Smooth muscle cell (in vitro differentiated cells): ENCODE results near the gene SMTN. TPM values are rescaled to one million over a fixed set of nuclear protein-coding genes. Genes with fewer than 3 reads are reported as not detected.

Experiments
- DNase-seq: peaks from one replicate; lab custom pipeline; 2025; ENCODE audit not compliant: unreplicated experiment; lab: John Stamatoyannopoulos, UW
- H2AFZ ChIP-seq: fragments of 200-600 bp; sonication (generic); 2 replicates; pipeline ENCODE4 v1.6.0; 2016; ENCODE audit warnings: antibody characterized with exemption, low read depth, mild to moderate bottlenecking
- H3F3A ChIP-seq: fragments of 200-600 bp; sonication (generic); 2 replicates; pipeline ENCODE4 v1.6.0; 2017; ENCODE audit warnings: antibody characterized with exemption, low read depth
- H3K27ac ChIP-seq: fragments of 200-600 bp; sonication (generic); 2 replicates; pipeline ENCODE4 v1.5.1; 2016; ENCODE audit warnings: low read depth, mild to moderate bottlenecking
- H3K27me3 ChIP-seq: fragments of 200-600 bp; sonication (generic); 2 replicates; pipeline ENCODE4 v1.6.1; 2016; ENCODE audit warnings: low read depth, mild to moderate bottlenecking
- H3K36me3 ChIP-seq: fragments of 200-600 bp; sonication (generic); 2 replicates; pipeline ENCODE4 v1.5.1; 2016; ENCODE audit warnings: low read depth
- H3K4me1 ChIP-seq: fragments of 200-600 bp; sonication (generic); 2 replicates; pipeline ENCODE4 v1.5.1; 2016; ENCODE audit warnings: low read depth
- H3K4me2 ChIP-seq: fragments of 200-600 bp; sonication (generic); 2 replicates; pipeline ENCODE4 v1.6.0; 2016; ENCODE audit warnings: mild to moderate bottlenecking
- H3K4me3 ChIP-seq: fragments of 200-600 bp; sonication (generic); 2 replicates; pipeline ENCODE4 v1.5.1; 2016; ENCODE audit warnings: mild to moderate bottlenecking
- H3K79me2 ChIP-seq: fragments of 200-600 bp; sonication (generic); 2 replicates; pipeline ENCODE4 v1.6.0; 2016; ENCODE audit warnings: low read depth, mild to moderate bottlenecking
- H3K9ac ChIP-seq: fragments of 200-600 bp; sonication (generic); 2 replicates; pipeline ENCODE4 v1.6.0; 2016; ENCODE audit warnings: low read depth
- H3K9me3 ChIP-seq: fragments of 200-600 bp; sonication (generic); replicated peaks from 2 replicates; pipeline ENCODE4 v1.5.1; 2016; ENCODE audit warnings: low read depth
- H4K20me1 ChIP-seq: fragments of 200-600 bp; sonication (generic); 2 replicates; pipeline ENCODE4 v1.6.0; 2016; ENCODE audit warnings: low read depth
- WGBS: methylation state at CpG from one replicate; pipeline ENCODE4 v1.1.7; 2016; ENCODE audit warnings: low lambda C conversion rate; 5-methylcytosine and 5-hydroxymethylcytosine counted together
- polyA plus RNA-seq: library from polyadenylated mRNA; unstranded; fragments of >200 nt; fragmentation: Nextera tagmentation; extraction: Ambion mirVana; gene quantifications from 2 replicates; pipeline ENCODE4 v1.2.1, GENCODE V29; 2016
- total RNA-seq: library from RNA; depleted of rRNA; stranded (reverse); fragments of >200 nt; gene quantifications from 2 replicates; pipeline ENCODE4 v1.2.3, GENCODE V29; 2014
- TF ChIP-seq, protein P1 (sequence below): fragments of 200-600 bp; sonication (generic); IDR thresholded peaks from 2 replicates; pipeline ENCODE4 v1.5.1; 2017; ENCODE audit warnings: borderline replicate concordance, mild to moderate bottlenecking, antibody characterized with exemption; ENCODE audit not compliant: insufficient read depth, poor library complexity, severe bottlenecking

The SMTN gene
- total and polyA plus RNA-seq, 2 experiments from 2014 or later, result 58.6 to 108 TPM

DNA sequence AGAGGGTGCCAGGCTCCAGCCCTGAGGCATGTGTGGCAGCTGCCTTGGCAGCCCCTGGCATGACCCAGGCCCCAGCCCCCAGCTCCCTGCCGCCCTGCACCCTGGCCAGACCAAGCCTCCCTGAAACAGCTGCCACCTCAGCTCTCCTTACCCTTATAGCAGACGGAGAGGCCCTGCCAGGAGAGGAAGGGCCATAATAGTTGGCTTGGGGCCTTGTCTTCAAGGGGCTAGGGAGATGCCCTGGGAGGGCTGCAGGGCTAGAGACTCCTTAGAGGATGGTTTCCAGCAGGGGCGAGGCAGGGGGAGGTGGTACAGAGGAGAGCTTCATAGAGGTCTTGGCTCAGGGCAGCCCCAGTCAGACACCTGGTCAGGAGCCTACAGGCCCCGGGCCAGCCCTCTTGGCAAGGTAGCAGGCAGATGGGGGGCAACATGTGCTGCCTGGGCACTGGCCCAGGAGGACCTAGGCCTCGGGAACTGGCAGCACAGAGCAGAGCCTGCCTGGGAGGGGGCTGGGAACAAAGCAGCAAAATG lies 13.0 kb downstream of the SMTN start:
- H3K4me1 ChIP-seq, result no peaks in the 10 kb centered on the region
- peaks cover 54% of the 10 kb centered on the region for H4K20me1 ChIP-seq
- H3K27me3 ChIP-seq, result no peaks in the 10 kb centered on the region
- H3F3A ChIP-seq, result peaks cover 14% of the 10 kb centered on the region
- TF ChIP-seq, protein P1, sequence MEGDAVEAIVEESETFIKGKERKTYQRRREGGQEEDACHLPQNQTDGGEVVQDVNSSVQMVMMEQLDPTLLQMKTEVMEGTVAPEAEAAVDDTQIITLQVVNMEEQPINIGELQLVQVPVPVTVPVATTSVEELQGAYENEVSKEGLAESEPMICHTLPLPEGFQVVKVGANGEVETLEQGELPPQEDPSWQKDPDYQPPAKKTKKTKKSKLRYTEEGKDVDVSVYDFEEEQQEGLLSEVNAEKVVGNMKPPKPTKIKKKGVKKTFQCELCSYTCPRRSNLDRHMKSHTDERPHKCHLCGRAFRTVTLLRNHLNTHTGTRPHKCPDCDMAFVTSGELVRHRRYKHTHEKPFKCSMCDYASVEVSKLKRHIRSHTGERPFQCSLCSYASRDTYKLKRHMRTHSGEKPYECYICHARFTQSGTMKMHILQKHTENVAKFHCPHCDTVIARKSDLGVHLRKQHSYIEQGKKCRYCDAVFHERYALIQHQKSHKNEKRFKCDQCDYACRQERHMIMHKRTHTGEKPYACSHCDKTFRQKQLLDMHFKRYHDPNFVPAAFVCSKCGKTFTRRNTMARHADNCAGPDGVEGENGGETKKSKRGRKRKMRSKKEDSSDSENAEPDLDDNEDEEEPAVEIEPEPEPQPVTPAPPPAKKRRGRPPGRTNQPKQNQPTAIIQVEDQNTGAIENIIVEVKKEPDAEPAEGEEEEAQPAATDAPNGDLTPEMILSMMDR, result no peak
- DNase-seq, result no peak
- no peak overlapping the region for H3K27ac ChIP-seq
- H3K36me3 ChIP-seq, result peaks cover 5% of the 10 kb centered on the region
- no peak overlapping the region for H3K4me3 ChIP-seq
- no peak overlapping the region for H3K4me2 ChIP-seq
- WGBS, result 94% methylated on average over 5 of the region's 5 CpGs
- H3K9ac ChIP-seq, result no peak overlapping the region
- no peaks in the 10 kb centered on the region for H3K79me2 ChIP-seq
- no peak overlapping the region for H2AFZ ChIP-seq
- no peaks in the 10 kb centered on the region for H3K9me3 ChIP-seq

DNA sequence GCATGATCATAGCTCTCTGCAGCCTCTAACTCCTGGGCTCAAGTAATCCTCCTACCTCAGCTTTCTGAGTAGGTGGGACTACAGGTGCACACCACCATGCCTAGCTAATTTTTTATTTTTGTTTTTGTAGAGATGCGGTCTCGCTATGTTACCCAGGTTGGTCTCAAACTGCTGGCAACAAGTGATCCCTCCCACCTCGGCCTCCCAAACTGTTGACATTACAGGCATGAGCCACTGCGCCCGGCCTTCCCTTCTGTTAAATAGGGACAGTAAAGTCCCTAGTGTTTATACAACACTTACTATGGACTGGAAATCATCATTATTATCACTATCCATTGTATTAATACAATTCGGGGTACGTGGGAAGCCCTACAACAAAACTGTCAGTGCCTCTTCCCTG lies 13.6 kb downstream of the SMTN start:
- Histone ChIP-seq H4K20me1 (peaks cover 54% of the 10 kb centered on the region), H3K4me1 (no peaks in the 10 kb centered on the region), H3K9me3 (no peaks in the 10 kb centered on the region), H3K27me3 (no peaks in the 10 kb centered on the region), H3K4me3 (no peak overlapping the region), H3K79me2 (no peaks in the 10 kb centered on the region), H3K36me3 (peaks cover 5% of the 10 kb centered on the region), H3K4me2 (no peak overlapping the region), H3K9ac (no peak overlapping the region), H3F3A (peaks cover 17% of the 10 kb centered on the region), H3K27ac (no peak overlapping the region), H2AFZ (no peak overlapping the region)
- WGBS, result 93% methylated on average over 7 of the region's 7 CpGs
- TF ChIP-seq, protein P1, result no peak
- DNase-seq, result no peak

DNA sequence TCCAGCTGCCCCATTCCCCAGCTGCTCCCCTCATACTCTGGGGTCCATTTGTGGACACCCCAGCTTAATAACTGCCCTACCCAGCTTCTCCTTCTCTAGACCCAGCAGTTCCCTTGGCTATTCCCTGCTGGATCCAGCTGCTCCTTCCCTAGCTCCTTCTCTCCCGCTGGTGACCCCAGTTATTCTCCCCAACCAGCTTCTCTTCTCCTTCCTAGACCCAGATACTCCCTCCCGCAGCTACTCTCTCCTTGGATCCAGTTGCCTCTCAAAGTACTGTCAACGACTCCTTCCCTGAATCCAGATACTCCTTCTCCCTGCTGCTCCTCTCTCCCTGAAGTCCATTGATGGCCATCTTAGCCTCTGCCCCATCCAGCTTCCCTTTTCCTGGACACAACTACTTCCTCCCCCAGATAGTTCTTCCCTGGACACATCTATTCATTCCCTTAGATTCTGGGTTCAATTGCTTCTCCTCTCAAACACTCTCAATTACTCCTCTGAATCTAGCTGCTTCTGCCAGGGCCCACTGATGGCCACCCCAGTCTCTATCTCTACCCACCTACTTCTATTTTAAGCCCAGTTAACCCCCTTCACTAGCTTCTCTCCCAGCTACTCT lies 14.6 kb downstream of the SMTN start:
- Histone ChIP-seq H2AFZ (no peak overlapping the region), H3K4me2 (no peak overlapping the region), H3K27ac (no peak overlapping the region), H3K36me3 (peaks cover 5% of the 10 kb centered on the region), H3K9me3 (no peaks in the 10 kb centered on the region), H4K20me1 (peaks cover 46% of the 10 kb centered on the region), H3F3A (peaks cover 24% of the 10 kb centered on the region), H3K27me3 (no peaks in the 10 kb centered on the region), H3K9ac (no peak overlapping the region), H3K79me2 (no peaks in the 10 kb centered on the region), H3K4me1 (no peaks in the 10 kb centered on the region), H3K4me3 (no peak overlapping the region)
- DNase-seq, result no peak
- TF ChIP-seq, protein P1, result no peak
- 97% methylated on average over 3 of the region's 3 CpGs for WGBS
